Stimulated activated CD4-positive, alpha-beta T cell treated with anti-CD3 and anti-CD28 coated beads, Interleukin-1b, Interleukin-23, amount 100 ng/mL, for 4 hours (primary cell): Measurements from ENCODE around the gene ASIC5.
"Not testable (repeated sequence)": the region's sequence is repeated elsewhere in the genome, so short reads cannot be mapped to it uniquely, and the experiment has no call there.

Experiments used
- DNase-seq, 2 donors: peaks; one replicate each; pipeline ENCODE4 v3.0.0-alpha.2; 2020; ENCODE audit warnings: low read depth in 2 of 2

ASIC5 gene

DNA sequence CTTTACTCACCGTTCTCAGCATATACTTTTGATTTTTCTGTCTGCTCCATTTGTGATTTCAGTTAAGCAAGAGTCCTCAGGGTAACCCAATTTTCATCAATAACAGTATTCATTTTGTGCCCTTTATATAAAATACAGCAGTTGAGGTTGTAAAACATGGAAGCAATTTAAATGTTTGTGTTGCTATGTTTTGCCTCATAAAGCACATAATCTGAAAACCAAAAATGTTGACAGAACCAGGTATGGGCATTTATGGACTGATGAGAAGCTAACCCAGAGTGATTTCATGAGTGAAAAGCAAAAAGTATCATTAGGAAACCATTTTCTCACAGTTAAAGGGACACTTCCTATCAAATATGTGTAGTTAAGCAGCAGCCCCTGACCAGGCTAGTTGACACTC, at the start of gene ASIC5:
Gene ASIC5 (minus strand): TSS at position 101 of the 400 bp plus-strand sequence. CDS start 51 bp downstream, at position 50.
- no peak for DNase-seq

DNA sequence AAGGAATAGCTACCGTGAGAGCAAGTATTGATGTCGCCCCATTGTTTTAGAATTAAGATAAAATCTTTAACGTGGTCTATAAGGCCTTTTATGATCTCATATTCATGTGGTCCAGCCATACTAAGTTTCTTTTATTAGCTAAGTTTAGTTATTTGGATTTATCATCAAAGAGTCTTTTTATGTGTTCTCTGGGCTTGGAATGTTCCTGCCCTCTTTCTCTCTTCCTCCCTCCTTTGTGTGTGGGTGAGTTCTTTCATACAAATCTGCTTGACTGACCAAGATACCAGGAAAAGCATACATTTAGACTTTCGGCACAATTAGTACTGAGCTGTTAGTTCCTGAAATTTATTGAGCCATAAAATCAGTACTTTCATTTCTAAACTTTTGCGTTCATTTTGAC, 48.7 kb upstream of the ASIC5 start:
- no peak for DNase-seq

- no peak for DNase-seq
Measured at GRCh38 chr4:155911905-155912304, 45.8 kb upstream of the ASIC5 start.

- DNase-seq = no peak
Measured at GRCh38 chr4:155909615-155910226, 43.6 kb upstream of the ASIC5 start.

DNA sequence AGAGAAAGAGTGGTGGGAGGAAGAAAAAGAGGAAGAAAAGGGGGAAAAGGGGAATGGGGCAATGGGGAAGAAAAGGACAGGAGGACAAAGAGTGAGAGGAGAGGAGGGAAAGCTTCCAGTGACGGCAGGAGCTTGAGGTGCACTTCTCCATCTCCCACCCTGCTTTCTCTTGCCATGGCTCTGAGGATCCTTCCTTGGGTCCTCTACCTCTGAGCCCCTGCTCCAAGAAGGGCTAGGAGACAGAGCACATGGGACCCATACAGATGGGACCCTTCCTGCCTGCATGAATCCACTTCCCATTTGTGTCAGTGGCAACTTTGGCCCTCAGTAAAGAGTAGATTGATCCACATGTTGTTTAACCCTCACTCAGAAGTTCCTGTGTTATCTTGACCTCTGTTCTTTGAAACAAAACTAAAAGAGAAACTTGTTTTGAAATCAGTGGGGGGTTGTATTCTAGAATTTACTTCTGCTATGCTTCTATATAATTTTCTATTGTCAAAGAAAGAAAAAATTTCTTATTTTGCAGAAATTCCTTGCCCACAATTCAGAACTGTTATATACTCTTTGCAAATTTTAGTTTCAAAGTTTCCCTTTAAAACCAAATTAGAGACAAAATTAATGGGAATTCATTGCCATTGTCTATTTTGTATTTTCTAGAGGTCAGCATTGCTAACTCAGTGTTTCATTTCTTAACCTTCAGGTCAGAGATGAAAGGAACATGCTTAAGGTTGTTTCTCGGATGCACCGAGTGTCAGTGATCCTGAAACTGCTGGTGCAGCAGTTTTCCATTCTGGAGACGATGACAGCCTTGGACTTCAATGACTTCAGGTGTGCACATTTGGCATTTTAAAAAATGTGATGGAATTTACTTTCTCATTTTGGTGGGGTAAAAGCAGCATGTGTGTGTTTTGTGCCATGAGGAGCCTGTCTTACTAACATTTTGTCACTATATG, 42.4 kb upstream of the ASIC5 start:
- no peak for DNase-seq

DNA sequence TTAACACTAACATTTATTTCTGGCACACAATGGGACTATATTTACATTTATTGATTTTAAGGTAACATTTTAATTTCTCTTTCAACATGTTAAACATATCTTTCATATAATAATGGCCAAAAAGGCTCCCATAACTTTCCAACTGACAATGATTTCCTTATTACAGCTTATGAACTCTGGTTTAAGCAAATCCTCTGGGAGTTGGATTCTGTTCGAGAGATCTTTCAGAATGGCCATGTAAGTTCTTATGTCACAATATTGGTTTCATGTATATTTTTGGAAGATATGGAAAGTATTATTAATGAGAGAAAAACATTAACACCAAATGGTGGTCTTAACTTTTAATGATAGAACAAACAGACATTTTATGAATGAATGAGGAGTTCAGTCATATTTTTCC, 41.5 kb upstream of the ASIC5 start:
- no peak for DNase-seq

DNA sequence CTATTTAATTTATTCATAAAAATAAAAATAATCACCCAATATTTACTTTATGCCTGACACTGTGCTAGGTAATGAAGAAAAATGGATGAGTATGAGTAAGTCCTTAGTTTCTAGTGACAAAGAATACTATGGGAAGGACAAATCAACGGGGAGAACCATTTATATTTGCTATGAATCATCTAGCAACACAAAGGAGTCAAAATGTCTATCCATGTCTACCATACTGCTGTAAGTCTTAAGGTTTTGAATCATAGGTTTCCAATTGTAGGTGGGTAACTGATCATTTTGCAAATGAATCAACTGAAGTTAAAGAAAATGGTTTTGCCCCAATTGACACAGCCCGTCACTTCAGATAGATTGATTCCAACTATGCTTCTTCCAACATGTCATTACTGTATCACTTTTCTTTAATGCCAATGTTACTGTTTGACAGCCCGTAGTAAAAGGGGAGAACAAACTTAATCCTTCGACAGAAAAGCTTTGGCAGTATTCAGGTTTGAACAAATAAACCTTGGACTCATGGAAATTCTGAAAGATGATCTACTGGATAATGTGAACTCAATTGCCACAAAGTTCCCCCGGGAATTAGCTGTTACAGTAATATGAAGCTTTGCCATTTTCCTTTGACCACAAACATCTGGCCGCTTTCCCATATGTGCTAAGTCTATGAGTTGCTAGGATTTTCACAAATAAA, 40.6 kb upstream of the ASIC5 start:
- no peak for DNase-seq

GRCh38 chr4:155904331-155904730, 38.3 kb upstream of the ASIC5 start:
- DNase-seq = no peak

DNA sequence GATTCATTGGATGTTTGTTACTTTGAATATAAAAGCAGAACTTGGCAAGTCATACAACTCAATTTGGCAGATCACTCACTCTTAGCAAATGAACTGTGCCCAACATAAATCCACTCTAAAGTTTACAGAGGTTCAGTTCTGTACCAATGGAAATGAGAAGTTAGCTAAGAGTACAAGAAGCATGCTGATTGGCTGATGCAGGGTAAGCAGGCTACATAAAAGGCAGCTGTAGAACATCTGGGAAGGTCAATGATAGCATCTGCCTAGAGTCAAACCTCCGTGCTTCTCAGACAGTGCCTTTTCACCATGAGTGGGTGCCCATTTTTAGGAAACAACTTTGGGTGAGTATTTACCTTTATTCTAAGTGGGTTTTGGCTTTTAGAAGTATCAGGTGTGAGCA, 37.4 kb upstream of the ASIC5 start, which contains the start of gene TDO2:
Gene TDO2 (plus strand): TSS at position 244 of the 400 bp plus-strand sequence. CDS start 63 bp downstream, at position 307.
- DNase-seq = no peak

GRCh38 chr4:155901013-155901412, 34.9 kb upstream of the ASIC5 start:
- no peak for DNase-seq

GRCh38 chr4:155900381-155900780, 34.3 kb upstream of the ASIC5 start:
- DNase-seq = no peak

- DNase-seq = no peak
Measured at GRCh38 chr4:155899891-155900290, 33.8 kb upstream of the ASIC5 start.

GRCh38 chr4:155898371-155898770, 32.3 kb upstream of the ASIC5 start:
- DNase-seq = not testable (repeated sequence)

GRCh38 chr4:155891058-155891457, 25.0 kb upstream of the ASIC5 start:
- DNase-seq = no peak

DNA sequence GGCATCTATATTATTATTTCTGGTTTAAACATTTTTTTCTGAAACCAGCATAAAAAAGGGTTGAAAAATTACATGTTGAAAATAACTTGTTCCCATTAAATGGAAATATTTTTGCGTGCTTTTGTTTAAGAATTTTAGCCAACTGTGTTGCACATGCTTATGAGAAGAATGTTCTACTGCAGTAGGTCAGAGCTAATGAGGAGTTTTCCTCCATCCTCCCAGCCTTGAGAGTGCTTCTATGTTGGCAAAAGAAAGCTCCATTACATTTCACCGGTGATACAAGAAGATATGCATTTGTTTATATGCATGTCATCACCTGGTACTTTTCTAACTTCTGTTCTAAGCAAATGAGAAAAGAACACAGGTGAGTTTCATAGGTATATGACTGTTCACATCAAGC, 23.9 kb upstream of the ASIC5 start:
- no peak for DNase-seq

GRCh38 chr4:155889031-155889793, 23.1 kb upstream of the ASIC5 start:
- no peak for DNase-seq

GRCh38 chr4:155887847-155888570, 21.9 kb upstream of the ASIC5 start:
- no peak for DNase-seq

- DNase-seq = no peak
Measured at GRCh38 chr4:155887045-155887444, 21.0 kb upstream of the ASIC5 start.

GRCh38 chr4:155885666-155886065, 19.6 kb upstream of the ASIC5 start:
- no peak for DNase-seq

GRCh38 chr4:155883895-155884294, 17.8 kb upstream of the ASIC5 start:
- DNase-seq = no peak

- DNase-seq = no peak
Measured at GRCh38 chr4:155881555-155881954, 15.5 kb upstream of the ASIC5 start.
